Right kidney (tissue), 1 donor: ENCODE results near the gene FNDC3B.
"Not testable (repeated sequence)": the region's sequence is repeated elsewhere in the genome, so short reads cannot be mapped to it uniquely, and the experiment has no call there.

Source experiments
- DNase-seq: peaks from one replicate; pipeline ENCODE4 v3.0.0-alpha.2; 2016

FNDC3B gene

DNA sequence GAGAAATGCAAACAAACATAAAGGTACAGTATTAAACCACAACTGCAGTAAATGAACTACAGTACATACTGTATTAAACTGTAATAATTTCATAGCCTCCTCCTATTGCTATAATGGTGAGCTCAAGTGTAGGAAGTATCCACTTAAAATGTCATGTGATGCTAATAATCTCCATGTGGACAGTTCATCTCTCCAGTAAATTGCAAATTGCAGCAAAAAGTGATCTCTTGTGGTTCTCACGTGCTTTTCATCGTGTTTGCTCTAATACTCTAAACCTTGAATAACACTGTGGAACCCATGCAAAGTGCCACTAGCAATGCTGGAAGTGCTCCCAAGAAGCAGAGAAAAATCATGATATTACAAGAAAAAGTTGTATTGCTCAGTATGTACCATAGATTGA, 9.2 kb upstream of the FNDC3B start:
- DNase-seq = no peak

DNA sequence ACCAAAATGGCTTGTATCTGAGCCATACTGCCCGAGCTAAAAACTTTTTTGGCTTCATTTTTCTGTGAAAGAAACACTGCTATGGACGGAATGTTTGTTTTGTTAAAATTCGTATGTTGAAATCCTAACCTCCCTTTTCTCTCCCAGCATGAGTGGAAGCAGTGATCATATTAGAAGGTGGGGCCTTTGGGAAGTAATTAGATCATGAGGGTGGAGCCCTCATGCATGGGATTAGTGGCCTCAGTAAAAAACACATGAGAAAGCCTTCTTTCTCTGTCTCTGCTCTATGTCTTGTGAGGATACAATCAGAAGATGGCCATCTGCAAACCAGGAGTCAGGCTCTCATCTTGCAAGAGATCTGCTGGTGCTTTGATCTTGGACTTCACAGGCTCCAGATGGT, 7.4 kb upstream of the FNDC3B start:
- DNase-seq = no peak

- DNase-seq = no peak
Observed at GRCh38 chr3:172033396-172033795, 6.0 kb upstream of the FNDC3B start.

- DNase-seq = no peak
Observed at GRCh38 chr3:172034786-172035685, 4.3 kb upstream of the FNDC3B start.

DNA sequence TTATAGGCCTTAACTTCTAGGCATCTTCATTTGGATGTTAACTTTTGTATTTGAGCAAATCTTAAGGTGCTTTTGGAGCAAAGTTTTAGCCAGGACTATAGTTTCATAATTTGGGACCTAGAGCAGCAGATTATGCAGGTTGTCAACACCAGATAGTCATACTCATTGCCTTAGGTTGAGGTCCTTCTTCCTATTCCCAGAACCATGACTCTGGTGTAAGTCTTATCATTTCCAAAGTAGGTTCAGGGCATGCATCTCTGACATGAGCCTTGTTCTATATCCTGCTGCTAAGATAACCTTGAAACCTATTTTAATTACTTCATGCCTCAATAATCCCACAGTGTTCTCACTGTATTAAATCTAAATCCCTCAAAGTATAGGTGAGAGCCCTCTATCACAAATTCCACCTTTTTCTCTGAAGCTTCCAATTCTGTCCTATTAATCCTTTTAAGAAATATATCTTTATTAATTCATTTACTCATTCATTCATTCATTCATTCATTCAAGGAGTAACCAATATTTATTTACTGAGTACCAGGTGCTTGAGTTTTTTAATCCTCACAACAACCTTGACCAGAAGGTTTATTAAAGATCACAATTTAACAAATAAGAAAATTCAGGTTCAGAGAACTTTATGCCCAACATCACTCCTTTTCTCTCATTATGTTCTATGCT, 2.7 kb upstream of the FNDC3B start:
- DNase-seq = no peak

DNA sequence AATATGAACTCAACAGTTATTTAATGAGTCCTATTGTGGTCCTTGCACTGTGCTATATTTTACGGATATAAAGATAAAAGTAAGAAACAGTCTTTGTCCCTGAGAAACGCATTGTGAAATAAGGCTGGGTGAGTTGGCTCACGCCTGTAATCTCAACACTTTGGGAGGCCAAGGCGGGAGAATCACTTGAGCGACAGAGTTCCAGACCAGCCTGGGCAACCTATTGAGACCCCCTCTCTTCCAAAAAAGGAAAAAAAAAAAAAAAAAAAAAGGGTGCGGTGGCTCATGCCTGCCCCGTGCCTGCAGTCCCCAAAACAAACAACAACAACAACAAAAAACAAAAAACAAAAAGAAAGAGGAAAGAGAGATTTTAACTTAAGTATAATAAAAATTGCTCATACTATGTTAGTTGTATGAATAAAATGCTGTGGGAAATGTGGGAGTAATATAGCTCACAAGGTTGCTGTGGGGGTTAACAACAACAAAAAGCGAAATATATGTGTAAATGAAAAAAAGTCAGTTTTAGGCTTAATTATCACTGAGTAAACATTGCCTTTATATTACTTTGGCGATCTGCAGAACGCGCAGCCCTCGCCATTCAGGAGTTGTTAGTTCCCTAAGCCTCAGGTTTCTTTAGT, 461 bp upstream of the FNDC3B start:
- DNase-seq = no peak

- DNase-seq = peak; percentile 90
Observed at GRCh38 chr3:172040078-172040980, 951 bp downstream of the FNDC3B start.

DNA sequence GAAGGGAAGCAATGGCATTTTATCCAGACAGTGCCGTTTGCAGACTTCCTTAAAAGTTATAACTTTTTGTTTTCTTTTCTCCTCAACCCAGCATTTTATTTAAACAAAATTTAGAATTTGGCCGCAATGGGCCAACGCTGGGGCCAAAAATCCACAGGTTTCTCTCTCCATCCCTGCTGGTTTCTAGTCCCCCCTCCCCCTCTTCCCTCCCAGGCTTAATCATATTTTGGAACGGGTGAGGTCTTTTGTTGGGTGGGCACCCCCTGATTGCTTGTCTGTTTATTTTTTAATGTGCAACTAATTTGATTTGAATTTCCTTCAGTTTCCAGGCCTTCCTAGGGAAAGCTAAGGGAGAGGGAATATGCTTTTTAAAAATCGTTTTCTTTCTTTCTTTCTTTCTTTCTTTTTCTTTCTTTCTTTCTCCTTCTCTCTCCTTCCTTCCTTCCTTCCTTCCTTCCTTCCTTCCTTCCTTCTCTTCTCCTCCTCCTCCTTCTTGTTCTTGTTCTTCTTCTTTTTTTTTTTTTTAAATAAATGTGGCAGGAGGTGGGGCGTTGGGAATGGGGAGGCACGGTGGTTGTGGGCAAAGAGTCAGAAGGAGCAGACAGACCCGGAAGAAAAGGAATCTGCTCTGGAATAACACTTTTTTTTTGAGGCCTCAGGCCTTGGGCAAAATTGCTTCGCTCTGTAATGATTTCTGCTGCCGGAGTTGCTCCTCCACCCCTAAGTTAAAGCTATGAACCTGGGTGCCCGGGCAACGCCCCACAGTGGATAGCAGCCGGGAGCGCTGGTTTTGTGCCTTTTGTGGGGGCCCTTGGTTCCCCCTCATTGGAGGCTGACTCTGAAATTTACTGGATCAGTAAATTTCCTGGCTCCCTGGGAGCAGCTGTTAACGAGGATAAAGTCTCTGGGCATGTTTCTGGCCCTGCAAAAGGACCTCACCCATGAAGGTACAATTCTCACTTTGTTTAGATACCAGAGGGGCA, 1.9 kb downstream of the FNDC3B start:
- DNase-seq = peak; percentile 45

- DNase-seq = no peak
Observed at GRCh38 chr3:172042136-172042662, 2.8 kb downstream of the FNDC3B start.

- not testable (repeated sequence) for DNase-seq
Observed at GRCh38 chr3:172042663-172043179, 3.3 kb downstream of the FNDC3B start.

DNA sequence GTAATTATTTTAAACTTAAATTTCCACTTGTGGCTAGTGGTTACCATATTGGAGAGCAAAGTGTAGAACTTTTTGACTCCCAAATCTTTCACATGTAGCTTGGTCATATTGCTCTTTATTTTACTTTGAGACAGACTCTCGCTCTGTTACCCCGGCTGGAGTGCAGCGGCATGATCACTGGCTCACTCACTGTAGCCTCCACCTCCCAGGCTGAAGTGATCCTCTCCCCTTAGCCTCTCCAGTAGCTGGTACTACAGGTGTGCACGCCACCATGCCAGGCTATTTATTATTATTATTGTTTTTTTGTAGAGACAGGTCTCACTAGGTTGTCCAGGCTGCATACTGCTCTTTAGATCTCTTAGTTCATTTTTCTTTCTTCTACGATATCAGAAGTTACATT, 3.9 kb downstream of the FNDC3B start:
- no peak for DNase-seq

GRCh38 chr3:172043766-172044165, 4.4 kb downstream of the FNDC3B start:
- no peak for DNase-seq

- no peak for DNase-seq
Observed at GRCh38 chr3:172044833-172045585, 5.6 kb downstream of the FNDC3B start.

DNA sequence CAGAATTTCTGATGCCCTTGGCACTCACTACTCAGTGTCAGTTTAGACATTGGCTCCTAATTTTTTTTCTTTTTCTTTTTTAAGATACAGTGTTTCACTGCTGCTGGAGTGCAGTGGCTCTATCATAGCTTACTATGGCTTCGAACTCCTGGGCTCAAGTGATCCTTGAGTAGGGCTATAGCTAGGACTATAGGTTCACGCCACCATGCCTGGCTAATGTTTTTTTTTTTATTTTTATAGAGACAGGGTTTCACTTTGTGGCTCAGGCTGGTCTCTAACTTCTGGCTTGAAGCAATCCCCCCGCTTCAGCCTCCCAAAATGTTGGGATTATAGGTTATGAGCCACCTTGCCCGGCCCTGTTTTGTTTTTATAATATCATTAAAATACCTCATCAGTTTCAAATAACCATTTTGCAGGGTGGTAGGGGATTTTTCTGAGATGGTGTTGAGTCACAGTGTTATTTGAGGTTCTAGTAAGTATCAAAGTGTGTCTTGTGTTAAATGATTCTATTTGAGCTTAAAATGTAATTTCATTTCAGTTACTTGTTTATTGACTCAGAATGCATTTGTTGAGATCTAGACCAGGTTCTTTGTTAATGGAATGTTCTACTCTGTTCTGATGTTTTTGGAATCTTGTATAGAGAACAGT, 7.0 kb downstream of the FNDC3B start:
- no peak for DNase-seq

- no peak for DNase-seq
Observed at GRCh38 chr3:172047567-172048115, 8.3 kb downstream of the FNDC3B start.

DNA sequence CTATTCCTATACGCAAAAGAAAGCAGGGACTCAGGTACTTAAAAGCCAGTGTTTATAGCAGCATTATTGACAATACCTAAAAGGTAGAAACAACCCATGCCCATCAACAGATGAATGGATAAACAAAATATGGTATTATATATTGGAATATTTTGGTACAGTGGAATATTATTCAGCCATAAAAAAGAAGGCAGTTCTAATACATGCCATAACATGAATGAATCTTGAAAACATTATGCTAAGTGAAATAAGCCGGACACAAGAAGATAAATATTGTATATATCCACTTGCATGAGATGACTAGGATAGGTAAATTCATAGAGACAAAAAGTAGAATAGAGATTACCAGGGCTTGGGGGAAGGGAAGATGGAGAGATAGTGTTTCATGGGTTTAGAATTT, 9.2 kb downstream of the FNDC3B start:
- no peak for DNase-seq

DNA sequence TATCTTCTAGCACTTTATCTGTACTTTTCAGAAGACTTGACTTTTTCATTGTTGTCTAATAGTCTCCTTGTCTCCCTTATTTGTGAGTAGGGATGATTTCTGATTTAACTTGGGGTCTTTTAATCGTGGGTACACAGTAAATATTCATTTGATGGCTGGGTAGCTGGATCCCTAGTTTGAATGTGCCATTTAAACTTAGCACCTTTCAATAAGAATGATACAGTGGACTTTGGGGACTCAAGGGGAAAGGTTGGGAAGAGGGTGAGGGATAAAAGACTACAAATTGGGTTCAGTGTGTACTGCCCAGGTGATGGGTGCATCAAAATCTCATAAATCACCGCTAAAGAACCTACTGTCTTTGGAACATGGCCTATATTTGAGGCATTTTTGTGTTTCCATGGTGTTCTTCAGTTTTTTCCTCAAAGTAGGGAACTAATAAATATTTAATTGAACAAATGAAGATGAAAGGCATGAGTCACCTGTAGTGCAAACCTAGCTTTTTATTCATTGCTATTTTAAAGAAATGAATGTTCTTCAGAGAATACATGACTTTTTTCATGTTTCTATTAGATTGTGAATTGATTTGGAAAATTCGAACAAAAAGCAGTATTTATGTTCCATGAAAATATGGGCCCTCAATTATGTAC, 12.1 kb downstream of the FNDC3B start:
- no peak for DNase-seq

GRCh38 chr3:172051957-172052354, 12.6 kb downstream of the FNDC3B start:
- no peak for DNase-seq
